Heart left ventricle (tissue), 16 donors: ENCODE measurements around the gene C15orf39. TPM values are rescaled to one million over a fixed set of nuclear protein-coding genes. Genes with fewer than 3 reads are reported as not detected.
A peak's percentile ranks its signal among the peaks of the same experiment; 100 is the strongest.

ENCODE experiments used
- ATAC-seq, 4 donors: fragments of 200-7000 bp; cut with Tn5 transposase; one replicate each; pipeline ENCODE4 v1.9.1; 2020 to 2022; ENCODE audit warnings: moderate library complexity in 4 of 4, mild to moderate bottlenecking in 3 of 4, moderate number of reproducible peaks in 1 of 4
- DNase-seq, 5 donors: peaks; one replicate each; pipeline ENCODE4 v3.0.0-alpha.2; 2020
- H3K27ac ChIP-seq, 12 donors: fragments of 200-600 bp; sonication (generic) in 4 of 12; one replicate each; pipeline versions ENCODE4 v1.5.0 to v1.8.0; 2016 to 2022; ENCODE audit warnings: mild to moderate bottlenecking in 2 of 12
- H3K27me3 ChIP-seq, 9 donors: fragments of 200-600 bp; sonication (generic) in 2 of 9; one replicate each; pipeline versions ENCODE4 v1.5.1 to v1.8.0; 2016 to 2022; ENCODE audit warnings: mild to moderate bottlenecking in 3 of 9
- H3K36me3 ChIP-seq, 9 donors: fragments of 200-600 bp; sonication (generic) in 2 of 9; one replicate each; pipeline versions ENCODE4 v1.5.0 to v1.8.0; 2018 to 2022; ENCODE audit warnings: mild to moderate bottlenecking in 2 of 9
- H3K4me1 ChIP-seq, 12 donors: fragments of 200-600 bp; sonication (generic) in 4 of 12; one replicate each; pipeline versions ENCODE4 v1.5.0 to v1.8.0; 2016 to 2022; ENCODE audit warnings: mild to moderate bottlenecking in 3 of 12
- H3K4me3 ChIP-seq, 12 donors: fragments of 200-600 bp; sonication (generic) in 4 of 12; one replicate each; pipeline versions ENCODE4 v1.5.0 to v1.8.0; 2017 to 2022; ENCODE audit warnings: mild to moderate bottlenecking in 9 of 12, moderate library complexity in 4 of 12
- H3K9me3 ChIP-seq, 12 donors: fragments of 200-600 bp; sonication (generic) in 4 of 12; one replicate each; pipeline versions ENCODE4 v1.5.0 to v1.8.0; 2016 to 2022; ENCODE audit warnings: mild to moderate bottlenecking in 1 of 12
- POLR2A ChIP-seq, 2 donors: fragments of 450-650 bp; IDR thresholded peaks; one replicate each; pipeline ENCODE4 v1.6.1; 2017; ENCODE audit warnings: antibody characterized with exemption in 2 of 2, mild to moderate bottlenecking in 2 of 2, moderate library complexity in 2 of 2
- WGBS, 4 donors: extraction: QIAGEN DNeasy Blood & Tissue Kit in 2 of 4; methylation state at CpG; one replicate each; pipeline versions ENCODE4 v1.1.5 to v1.1.7; 2013 to 2018; 5-methylcytosine and 5-hydroxymethylcytosine counted together
- intact Hi-C, 10 donors: fragments of 100-400 bp; cut with DNase I; formaldehyde crosslinking; loops; one replicate each; pipeline versions ENCODE4 v1.11.1 to v1.14.2; 2022
- polyA plus RNA-seq, 2 donors: library from polyadenylated mRNA; stranded (reverse); fragments of 200-250 nt; gene quantifications; one replicate each; pipeline ENCODE4 v1.2.3, GENCODE V29; 2013
- total RNA-seq, 9 donors: library from RNA; depleted of rRNA in 2 of 9; stranded (reverse); fragments of >200 nt in 2 of 9; fragmentation: NEBNext Ultra II Directional in 3 of 9; extraction: Animal tissue kit (Norgen Biotek cat#: 25700) in 3 of 9; gene quantifications; one replicate each; pipeline versions ENCODE4 v1.1.0 to v1.2.4, GENCODE V29; 2016 to 2023
- TF ChIP-seq, protein P1 (sequence below), 12 donors: fragments of 200-600 bp; sonication (generic) in 4 of 12; IDR thresholded peaks; one replicate each; pipeline versions ENCODE4 v1.5.0 to v1.8.0; 2018 to 2022; ENCODE audit warnings: antibody characterized with exemption in 12 of 12, mild to moderate bottlenecking in 5 of 12
- donor health status: ischemic (EF 13 %, LVEDD 7.1; RV severe dilation, severe dysfunction).
- donor health status: healthy with polysubstance abuse.
- donor health status: DM: no; HTN: yes; CAD: no.
- donor health status: DM: no; HTN: no; CAD: no.
- donor health status: ischemic (EF 25% LVEDD 6.9; RV normal size, moderate dysfunction).
- donor health status: ischemic (EF 25% LVEDD 5.7; RV mildly dilated, moderate dysfunction).
- donor health status: healthy.
- donor health status: DM: yes; HTN: yes; CAD: no.
- donor health status: ischemic (EF 35%, LVEDD 5.7; RV mildly dilated, moderate dysfunction).
- donor health status: nonischemic (EF 11% LVEDD 7.7; RV severe dilation, severe dysfunction).
- donor health status: DM: yes; HTN: yes; CAD: no.
- donor health status: PGD.
- donor health status: ischemic (EF 29% LVEDD 5.4; RV normal size, mild dysfunction).
- donor health status: nonischemic (EF 23%, LVEDD 6.1; RV moderate dilation, normal function).

Gene C15orf39
- total and polyA plus RNA-seq, 11 donors = 6.5 to 26.1 (median 13.6) TPM

- Histone ChIP-seq H3K4me1 (peaks cover 0 to 23% (median 11%) of the 10 kb centered on the region in 12 donors), H3K9me3 (no peaks in the 10 kb centered on the region), H3K27ac (no peak overlapping the region), H3K27me3 (no peaks in the 10 kb centered on the region), H3K4me3 (no peak overlapping the region), H3K36me3 (no peaks in the 10 kb centered on the region)
- TF ChIP-seq POLR2A (IDR thresholded peaks at IDR 0.05) = no peak
- TF ChIP-seq, protein P1, sequence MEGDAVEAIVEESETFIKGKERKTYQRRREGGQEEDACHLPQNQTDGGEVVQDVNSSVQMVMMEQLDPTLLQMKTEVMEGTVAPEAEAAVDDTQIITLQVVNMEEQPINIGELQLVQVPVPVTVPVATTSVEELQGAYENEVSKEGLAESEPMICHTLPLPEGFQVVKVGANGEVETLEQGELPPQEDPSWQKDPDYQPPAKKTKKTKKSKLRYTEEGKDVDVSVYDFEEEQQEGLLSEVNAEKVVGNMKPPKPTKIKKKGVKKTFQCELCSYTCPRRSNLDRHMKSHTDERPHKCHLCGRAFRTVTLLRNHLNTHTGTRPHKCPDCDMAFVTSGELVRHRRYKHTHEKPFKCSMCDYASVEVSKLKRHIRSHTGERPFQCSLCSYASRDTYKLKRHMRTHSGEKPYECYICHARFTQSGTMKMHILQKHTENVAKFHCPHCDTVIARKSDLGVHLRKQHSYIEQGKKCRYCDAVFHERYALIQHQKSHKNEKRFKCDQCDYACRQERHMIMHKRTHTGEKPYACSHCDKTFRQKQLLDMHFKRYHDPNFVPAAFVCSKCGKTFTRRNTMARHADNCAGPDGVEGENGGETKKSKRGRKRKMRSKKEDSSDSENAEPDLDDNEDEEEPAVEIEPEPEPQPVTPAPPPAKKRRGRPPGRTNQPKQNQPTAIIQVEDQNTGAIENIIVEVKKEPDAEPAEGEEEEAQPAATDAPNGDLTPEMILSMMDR (IDR thresholded peaks at IDR 0.05) = no peak
- WGBS, 4 donors = 95 to 97% (median 97%) methylated on average over 3 of the region's 3 CpGs
- no peak for ATAC-seq
- DNase-seq = no peak
- intact Hi-C loops = no loop called here
These were observed 7.7 kb upstream of the C15orf39 start for GRCh38 chr15:75193976-75194375.

GRCh38 chr15:75194397-75194796 is 7.3 kb upstream of the C15orf39 start:
- Histone ChIP-seq H3K27me3 (no peaks in the 10 kb centered on the region), H3K9me3 (no peaks in the 10 kb centered on the region), H3K36me3 (no peaks in the 10 kb centered on the region), H3K27ac (no peak overlapping the region), H3K4me3 (no peak overlapping the region), H3K4me1 (peaks cover 0 to 27% (median 13%) of the 10 kb centered on the region in 12 donors)
- 97 to 99% (median 98%) methylated on average over 3 of the region's 3 CpGs for WGBS, 4 donors
- intact Hi-C loops = no loop called here
- no peak for TF ChIP-seq POLR2A (IDR thresholded peaks at IDR 0.05)
- TF ChIP-seq, protein P1 (IDR thresholded peaks at IDR 0.05) = no peak
- DNase-seq = no peak
- ATAC-seq = no peak

DNA sequence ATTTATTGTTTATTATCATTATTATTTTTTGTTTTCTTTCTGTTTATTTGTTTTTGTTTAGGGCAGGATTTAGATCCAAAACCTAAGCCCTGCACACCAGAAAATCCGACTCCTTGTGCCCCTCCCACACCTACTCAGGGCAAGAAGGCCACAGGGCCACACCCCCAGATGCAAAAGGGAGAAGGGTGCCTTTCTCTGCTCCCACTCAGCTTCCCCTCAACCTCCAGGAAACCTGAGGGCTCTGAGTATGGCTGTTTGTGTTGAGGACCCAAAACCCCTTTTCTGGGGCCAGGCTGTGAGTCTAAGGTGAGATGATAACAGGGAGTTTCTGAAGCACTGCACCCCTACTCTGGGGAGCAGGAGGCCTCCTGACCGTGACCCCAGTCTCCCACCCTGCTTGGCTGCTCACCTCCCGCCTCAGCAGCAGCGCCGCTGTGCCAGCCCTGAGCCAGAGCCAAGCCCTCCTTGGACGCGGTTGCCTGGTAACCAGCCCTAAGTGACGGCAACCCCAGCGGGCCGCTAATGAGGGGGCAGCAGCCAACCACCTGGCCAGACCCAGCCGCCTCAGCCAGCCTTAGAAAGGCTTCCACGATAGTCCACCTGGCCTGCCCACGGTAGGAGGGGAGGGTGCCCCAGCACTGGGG is 6.4 kb upstream of the C15orf39 start:
- Histone ChIP-seq H3K36me3 (no peaks in the 10 kb centered on the region), H3K27me3 (no peaks in the 10 kb centered on the region), H3K4me1 (peaks cover 0 to 36% (median 22%) of the 10 kb centered on the region in 12 donors), H3K4me3 (no peak overlapping the region), H3K9me3 (no peaks in the 10 kb centered on the region), H3K27ac (no peak overlapping the region)
- intact Hi-C loops = no loop called here
- 24 to 51% (median 38%) methylated on average over 3 to 13 of the region's 13 CpGs for WGBS, 4 donors
- peak in 3 of 4 donors; percentile 40 to 67 (median 51) for ATAC-seq
- TF ChIP-seq, protein P1 (IDR thresholded peaks at IDR 0.05) = no peak
- TF ChIP-seq POLR2A (IDR thresholded peaks at IDR 0.05) = no peak
- no peak for DNase-seq

- no peak overlapping the region for H3K27ac ChIP-seq
- peaks cover 0 to 41% (median 27%) of the 10 kb centered on the region in 12 donors for H3K4me1 ChIP-seq
- intact Hi-C loops = no loop called here
- H3K36me3 ChIP-seq = no peaks in the 10 kb centered on the region
- ATAC-seq = peak in 2 of 4 donors; percentile 21
- no peaks in the 10 kb centered on the region for H3K9me3 ChIP-seq
- DNase-seq = peak in 1 of 5 donors; percentile 38
- TF ChIP-seq, protein P1 (IDR thresholded peaks at IDR 0.05) = no peak
- no peak for TF ChIP-seq POLR2A (IDR thresholded peaks at IDR 0.05)
- H3K4me3 ChIP-seq = no peak overlapping the region
- 50 to 61% (median 52%) methylated on average over 7 to 14 of the region's 14 CpGs for WGBS, 4 donors
- no peaks in the 10 kb centered on the region for H3K27me3 ChIP-seq
These were observed 5.9 kb upstream of the C15orf39 start for GRCh38 chr15:75195766-75196241.
